ENCODE measurements around the gene PTH2. TPM values are rescaled to one million over a fixed set of nuclear protein-coding genes. Genes with fewer than 3 reads are reported as not detected.

The PTH2 gene
- total RNA-seq, 1 experiment from 2014 or later: 1.0 TPM

DNA sequence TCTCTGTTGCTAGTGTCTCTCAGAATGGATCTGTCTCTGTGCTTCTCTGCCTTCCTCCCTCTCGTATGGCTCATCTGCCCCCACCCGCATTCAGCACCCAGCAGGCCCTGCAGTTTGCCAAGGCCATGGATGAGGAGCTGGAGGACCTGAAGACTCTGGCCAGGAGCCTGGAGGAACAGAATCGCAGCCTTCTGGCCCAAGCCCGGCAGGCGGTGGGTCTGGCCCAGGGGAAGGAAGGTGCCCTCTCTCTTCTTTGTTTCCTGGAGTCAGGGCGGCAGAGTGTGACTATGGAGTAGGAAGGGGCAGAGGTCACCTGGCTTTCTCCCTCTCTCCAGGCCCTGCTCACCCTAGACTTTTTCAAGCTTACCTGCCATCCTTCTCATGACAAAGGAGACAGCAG is 24.3 kb downstream of the PTH2 start (continued):
- TF ChIP-seq, protein P1, sequence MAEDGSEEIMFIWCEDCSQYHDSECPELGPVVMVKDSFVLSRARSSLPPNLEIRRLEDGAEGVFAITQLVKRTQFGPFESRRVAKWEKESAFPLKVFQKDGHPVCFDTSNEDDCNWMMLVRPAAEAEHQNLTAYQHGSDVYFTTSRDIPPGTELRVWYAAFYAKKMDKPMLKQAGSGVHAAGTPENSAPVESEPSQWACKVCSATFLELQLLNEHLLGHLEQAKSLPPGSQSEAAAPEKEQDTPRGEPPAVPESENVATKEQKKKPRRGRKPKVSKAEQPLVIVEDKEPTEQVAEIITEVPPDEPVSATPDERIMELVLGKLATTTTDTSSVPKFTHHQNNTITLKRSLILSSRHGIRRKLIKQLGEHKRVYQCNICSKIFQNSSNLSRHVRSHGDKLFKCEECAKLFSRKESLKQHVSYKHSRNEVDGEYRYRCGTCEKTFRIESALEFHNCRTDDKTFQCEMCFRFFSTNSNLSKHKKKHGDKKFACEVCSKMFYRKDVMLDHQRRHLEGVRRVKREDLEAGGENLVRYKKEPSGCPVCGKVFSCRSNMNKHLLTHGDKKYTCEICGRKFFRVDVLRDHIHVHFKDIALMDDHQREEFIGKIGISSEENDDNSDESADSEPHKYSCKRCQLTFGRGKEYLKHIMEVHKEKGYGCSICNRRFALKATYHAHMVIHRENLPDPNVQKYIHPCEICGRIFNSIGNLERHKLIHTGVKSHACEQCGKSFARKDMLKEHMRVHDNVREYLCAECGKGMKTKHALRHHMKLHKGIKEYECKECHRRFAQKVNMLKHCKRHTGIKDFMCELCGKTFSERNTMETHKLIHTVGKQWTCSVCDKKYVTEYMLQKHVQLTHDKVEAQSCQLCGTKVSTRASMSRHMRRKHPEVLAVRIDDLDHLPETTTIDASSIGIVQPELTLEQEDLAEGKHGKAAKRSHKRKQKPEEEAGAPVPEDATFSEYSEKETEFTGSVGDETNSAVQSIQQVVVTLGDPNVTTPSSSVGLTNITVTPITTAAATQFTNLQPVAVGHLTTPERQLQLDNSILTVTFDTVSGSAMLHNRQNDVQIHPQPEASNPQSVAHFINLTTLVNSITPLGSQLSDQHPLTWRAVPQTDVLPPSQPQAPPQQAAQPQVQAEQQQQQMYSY (CRISPR knock-in tag; IDR thresholded peaks at IDR 0.05): no peak
- TF ChIP-seq, protein P2, sequence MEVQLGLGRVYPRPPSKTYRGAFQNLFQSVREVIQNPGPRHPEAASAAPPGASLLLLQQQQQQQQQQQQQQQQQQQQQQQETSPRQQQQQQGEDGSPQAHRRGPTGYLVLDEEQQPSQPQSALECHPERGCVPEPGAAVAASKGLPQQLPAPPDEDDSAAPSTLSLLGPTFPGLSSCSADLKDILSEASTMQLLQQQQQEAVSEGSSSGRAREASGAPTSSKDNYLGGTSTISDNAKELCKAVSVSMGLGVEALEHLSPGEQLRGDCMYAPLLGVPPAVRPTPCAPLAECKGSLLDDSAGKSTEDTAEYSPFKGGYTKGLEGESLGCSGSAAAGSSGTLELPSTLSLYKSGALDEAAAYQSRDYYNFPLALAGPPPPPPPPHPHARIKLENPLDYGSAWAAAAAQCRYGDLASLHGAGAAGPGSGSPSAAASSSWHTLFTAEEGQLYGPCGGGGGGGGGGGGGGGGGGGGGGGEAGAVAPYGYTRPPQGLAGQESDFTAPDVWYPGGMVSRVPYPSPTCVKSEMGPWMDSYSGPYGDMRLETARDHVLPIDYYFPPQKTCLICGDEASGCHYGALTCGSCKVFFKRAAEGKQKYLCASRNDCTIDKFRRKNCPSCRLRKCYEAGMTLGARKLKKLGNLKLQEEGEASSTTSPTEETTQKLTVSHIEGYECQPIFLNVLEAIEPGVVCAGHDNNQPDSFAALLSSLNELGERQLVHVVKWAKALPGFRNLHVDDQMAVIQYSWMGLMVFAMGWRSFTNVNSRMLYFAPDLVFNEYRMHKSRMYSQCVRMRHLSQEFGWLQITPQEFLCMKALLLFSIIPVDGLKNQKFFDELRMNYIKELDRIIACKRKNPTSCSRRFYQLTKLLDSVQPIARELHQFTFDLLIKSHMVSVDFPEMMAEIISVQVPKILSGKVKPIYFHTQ (CRISPR knock-in tag; IDR thresholded peaks at IDR 0.05): no peak
- TF ChIP-seq ZBTB21 (CRISPR knock-in tag; IDR thresholded peaks at IDR 0.05; ENCODE audit: borderline replicate concordance) (no peak), MXD4 (CRISPR knock-in tag; IDR thresholded peaks at IDR 0.05; ENCODE audit: borderline replicate concordance) (no peak), JAZF1 (CRISPR knock-in tag; IDR thresholded peaks at IDR 0.05) (no peak), NFYB (CRISPR knock-in tag; conservative IDR thresholded peaks at IDR 0.05; ENCODE audit: low read depth) (no peak), FOXP1 (CRISPR knock-in tag; IDR thresholded peaks at IDR 0.05; ENCODE audit: borderline replicate concordance) (no peak)
- TF ChIP-seq, protein P3, sequence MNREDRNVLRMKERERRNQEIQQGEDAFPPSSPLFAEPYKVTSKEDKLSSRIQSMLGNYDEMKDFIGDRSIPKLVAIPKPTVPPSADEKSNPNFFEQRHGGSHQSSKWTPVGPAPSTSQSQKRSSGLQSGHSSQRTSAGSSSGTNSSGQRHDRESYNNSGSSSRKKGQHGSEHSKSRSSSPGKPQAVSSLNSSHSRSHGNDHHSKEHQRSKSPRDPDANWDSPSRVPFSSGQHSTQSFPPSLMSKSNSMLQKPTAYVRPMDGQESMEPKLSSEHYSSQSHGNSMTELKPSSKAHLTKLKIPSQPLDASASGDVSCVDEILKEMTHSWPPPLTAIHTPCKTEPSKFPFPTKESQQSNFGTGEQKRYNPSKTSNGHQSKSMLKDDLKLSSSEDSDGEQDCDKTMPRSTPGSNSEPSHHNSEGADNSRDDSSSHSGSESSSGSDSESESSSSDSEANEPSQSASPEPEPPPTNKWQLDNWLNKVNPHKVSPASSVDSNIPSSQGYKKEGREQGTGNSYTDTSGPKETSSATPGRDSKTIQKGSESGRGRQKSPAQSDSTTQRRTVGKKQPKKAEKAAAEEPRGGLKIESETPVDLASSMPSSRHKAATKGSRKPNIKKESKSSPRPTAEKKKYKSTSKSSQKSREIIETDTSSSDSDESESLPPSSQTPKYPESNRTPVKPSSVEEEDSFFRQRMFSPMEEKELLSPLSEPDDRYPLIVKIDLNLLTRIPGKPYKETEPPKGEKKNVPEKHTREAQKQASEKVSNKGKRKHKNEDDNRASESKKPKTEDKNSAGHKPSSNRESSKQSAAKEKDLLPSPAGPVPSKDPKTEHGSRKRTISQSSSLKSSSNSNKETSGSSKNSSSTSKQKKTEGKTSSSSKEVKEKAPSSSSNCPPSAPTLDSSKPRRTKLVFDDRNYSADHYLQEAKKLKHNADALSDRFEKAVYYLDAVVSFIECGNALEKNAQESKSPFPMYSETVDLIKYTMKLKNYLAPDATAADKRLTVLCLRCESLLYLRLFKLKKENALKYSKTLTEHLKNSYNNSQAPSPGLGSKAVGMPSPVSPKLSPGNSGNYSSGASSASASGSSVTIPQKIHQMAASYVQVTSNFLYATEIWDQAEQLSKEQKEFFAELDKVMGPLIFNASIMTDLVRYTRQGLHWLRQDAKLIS (CRISPR knock-in tag; IDR thresholded peaks at IDR 0.05; ENCODE audit: borderline replicate concordance): no peak
- TF ChIP-seq, protein P4, sequence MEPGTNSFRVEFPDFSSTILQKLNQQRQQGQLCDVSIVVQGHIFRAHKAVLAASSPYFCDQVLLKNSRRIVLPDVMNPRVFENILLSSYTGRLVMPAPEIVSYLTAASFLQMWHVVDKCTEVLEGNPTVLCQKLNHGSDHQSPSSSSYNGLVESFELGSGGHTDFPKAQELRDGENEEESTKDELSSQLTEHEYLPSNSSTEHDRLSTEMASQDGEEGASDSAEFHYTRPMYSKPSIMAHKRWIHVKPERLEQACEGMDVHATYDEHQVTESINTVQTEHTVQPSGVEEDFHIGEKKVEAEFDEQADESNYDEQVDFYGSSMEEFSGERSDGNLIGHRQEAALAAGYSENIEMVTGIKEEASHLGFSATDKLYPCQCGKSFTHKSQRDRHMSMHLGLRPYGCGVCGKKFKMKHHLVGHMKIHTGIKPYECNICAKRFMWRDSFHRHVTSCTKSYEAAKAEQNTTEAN (CRISPR knock-in tag; IDR thresholded peaks at IDR 0.05): no peak

DNA sequence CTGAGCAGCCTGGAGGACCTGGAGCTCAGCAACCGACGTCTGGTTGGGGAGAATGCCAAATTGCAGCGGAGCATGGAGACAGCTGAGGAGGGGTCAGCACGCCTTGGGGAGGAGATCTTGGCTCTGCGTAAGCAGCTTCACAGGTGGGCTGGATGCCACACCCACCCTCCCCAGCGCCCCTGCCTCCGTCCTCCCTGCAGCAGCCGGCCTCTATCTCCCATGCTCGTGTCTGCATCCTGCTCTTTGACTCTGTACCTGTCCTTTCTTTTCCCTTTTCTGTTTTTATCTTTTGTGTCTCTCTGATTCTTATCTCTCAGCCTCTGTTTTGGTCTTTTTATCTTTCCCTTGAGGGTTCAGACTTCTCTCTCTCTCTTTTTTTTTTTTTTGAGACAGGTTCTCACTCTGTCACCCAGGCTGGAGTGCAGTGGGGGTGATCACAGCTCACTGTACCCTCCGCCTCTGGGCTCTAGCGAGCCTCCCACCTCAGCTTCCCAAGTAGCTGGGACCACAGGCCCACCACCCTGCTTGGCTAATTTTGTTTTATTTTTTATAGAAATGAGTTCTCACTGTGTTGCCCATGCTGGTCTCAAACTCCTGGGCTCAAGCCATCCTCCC is 25.1 kb downstream of the PTH2 start:
- no peak for DNase-seq (ENCODE audit: low spot score)
- ATAC-seq: no peak
- POLR2A ChIA-PET: no interaction called here
- CTCF ChIA-PET: interaction anchor here (0.6 to 2.0 kb wide), 7 partner anchors 19 to 46 kb away, joined by 3 to 6 read pairs (median 3); partner anchors contain the start of gene DKKL1
- H3K4me1 Mint-ChIP-seq: peaks cover 46% of the 10 kb centered on the region
- H3K9me3 Mint-ChIP-seq: no peaks in the 10 kb centered on the region
- no peaks in the 10 kb centered on the region for H3K36me3 Mint-ChIP-seq
- peak overlapping the region; percentile 48; the same call in 1 of the 2 replicates for H3K27ac Mint-ChIP-seq
- no peaks in the 10 kb centered on the region; the same call in 1 of the 2 replicates for H3K27me3 Mint-ChIP-seq (ENCODE audit: low read depth)
- TF ChIP-seq, protein P5, sequence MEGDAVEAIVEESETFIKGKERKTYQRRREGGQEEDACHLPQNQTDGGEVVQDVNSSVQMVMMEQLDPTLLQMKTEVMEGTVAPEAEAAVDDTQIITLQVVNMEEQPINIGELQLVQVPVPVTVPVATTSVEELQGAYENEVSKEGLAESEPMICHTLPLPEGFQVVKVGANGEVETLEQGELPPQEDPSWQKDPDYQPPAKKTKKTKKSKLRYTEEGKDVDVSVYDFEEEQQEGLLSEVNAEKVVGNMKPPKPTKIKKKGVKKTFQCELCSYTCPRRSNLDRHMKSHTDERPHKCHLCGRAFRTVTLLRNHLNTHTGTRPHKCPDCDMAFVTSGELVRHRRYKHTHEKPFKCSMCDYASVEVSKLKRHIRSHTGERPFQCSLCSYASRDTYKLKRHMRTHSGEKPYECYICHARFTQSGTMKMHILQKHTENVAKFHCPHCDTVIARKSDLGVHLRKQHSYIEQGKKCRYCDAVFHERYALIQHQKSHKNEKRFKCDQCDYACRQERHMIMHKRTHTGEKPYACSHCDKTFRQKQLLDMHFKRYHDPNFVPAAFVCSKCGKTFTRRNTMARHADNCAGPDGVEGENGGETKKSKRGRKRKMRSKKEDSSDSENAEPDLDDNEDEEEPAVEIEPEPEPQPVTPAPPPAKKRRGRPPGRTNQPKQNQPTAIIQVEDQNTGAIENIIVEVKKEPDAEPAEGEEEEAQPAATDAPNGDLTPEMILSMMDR (IDR thresholded peaks at IDR 0.05): no peak
- TF ChIP-seq ZNF671 (CRISPR knock-in tag; IDR thresholded peaks at IDR 0.05) (no peak), ESRRA (CRISPR knock-in tag; IDR thresholded peaks at IDR 0.05; ENCODE audit: borderline replicate concordance) (no peak), PRRX2 (CRISPR knock-in tag; IDR thresholded peaks at IDR 0.05) (no peak), ZNF138 (CRISPR knock-in tag; conservative IDR thresholded peaks at IDR 0.05) (no peak), GRHL2 (CRISPR knock-in tag; IDR thresholded peaks at IDR 0.05; ENCODE audit: insufficient replicate concordance, severe bottlenecking) (no peak)
- TF ChIP-seq, protein P6, sequence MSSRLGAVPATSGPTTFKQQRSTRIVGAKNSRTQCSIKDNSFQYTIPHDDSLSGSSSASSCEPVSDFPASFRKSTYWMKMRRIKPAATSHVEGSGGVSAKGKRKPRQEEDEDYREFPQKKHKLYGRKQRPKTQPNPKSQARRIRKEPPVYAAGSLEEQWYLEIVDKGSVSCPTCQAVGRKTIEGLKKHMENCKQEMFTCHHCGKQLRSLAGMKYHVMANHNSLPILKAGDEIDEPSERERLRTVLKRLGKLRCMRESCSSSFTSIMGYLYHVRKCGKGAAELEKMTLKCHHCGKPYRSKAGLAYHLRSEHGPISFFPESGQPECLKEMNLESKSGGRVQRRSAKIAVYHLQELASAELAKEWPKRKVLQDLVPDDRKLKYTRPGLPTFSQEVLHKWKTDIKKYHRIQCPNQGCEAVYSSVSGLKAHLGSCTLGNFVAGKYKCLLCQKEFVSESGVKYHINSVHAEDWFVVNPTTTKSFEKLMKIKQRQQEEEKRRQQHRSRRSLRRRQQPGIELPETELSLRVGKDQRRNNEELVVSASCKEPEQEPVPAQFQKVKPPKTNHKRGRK (CRISPR knock-in tag; IDR thresholded peaks at IDR 0.05; ENCODE audit: borderline replicate concordance): no peak
- TF ChIP-seq, protein P4 (CRISPR knock-in tag; IDR thresholded peaks at IDR 0.05): no peak
- H3K4me3 Mint-ChIP-seq: no peak overlapping the region
